WTC11 (cell line): ENCODE measurements around the gene RPS3. TPM values are rescaled to one million over a fixed set of nuclear protein-coding genes. Genes with fewer than 3 reads are reported as not detected.
"Not testable (repeated sequence)": the region's sequence is repeated elsewhere in the genome, so short reads cannot be mapped to it uniquely, and the experiment has no call there.

Source experiments
- ATAC-seq: fragments of 200-7000 bp; cut with Tn5 transposase; 2 replicates; pipeline ENCODE4 v1.10.0; 2021; ENCODE audit warnings: mild to moderate bottlenecking, moderate library complexity
- CTCF ChIA-PET: fragments of 300-600 bp; sonication (Branson Sonifier 250); formaldehyde crosslinking; loops from one replicate; lab custom pipeline; 2021; ENCODE audit warnings: antibody characterized with exemption; lab: Charles Lee
- POLR2A ChIA-PET: fragments of 350-600 bp; sonication (Branson Sonifier 250); formaldehyde crosslinking; loops from one replicate; lab custom pipeline; 2021; ENCODE audit warnings: antibody characterized with exemption; lab: Charles Lee
- DNase-seq: peaks from one replicate; pipeline ENCODE4 v3.0.0; 2021; ENCODE audit warnings: low spot score
- H3K27ac Mint-ChIP-seq: 2 replicates; pipeline ENCODE4 v1.8.0; 2021; ENCODE audit warnings: mixed read lengths
- H3K27me3 Mint-ChIP-seq: 2 replicates; pipeline ENCODE4 v1.8.0; 2021; ENCODE audit warnings: low read depth, mild to moderate bottlenecking, moderate library complexity, mixed read lengths
- H3K36me3 Mint-ChIP-seq: 2 replicates; pipeline ENCODE4 v1.8.0; 2021; ENCODE audit warnings: mixed read lengths
- H3K4me1 Mint-ChIP-seq: 2 replicates; pipeline ENCODE4 v1.8.0; 2022; ENCODE audit warnings: mixed read lengths
- H3K4me3 Mint-ChIP-seq: 2 replicates; pipeline ENCODE4 v1.8.0; 2021; ENCODE audit warnings: mild to moderate bottlenecking, moderate library complexity, mixed read lengths
- H3K9me3 Mint-ChIP-seq: 2 replicates; pipeline ENCODE4 v1.8.0; 2021; ENCODE audit warnings: mixed read lengths
- CREB1 ChIP-seq: sonication (generic); formaldehyde crosslinking; IDR thresholded peaks from 2 replicates; pipeline ENCODE4 v1.8.0; 2023; ENCODE audit warnings: mild to moderate bottlenecking, missing genetic modification reagents
- FOXP1 ChIP-seq: sonication (generic); formaldehyde crosslinking; IDR thresholded peaks from 2 replicates; pipeline ENCODE4 v1.8.0; 2022; ENCODE audit warnings: missing genetic modification reagents, mild to moderate bottlenecking, moderate library complexity, borderline replicate concordance
- HMGA2 ChIP-seq: fragments of 250-450 bp; sonication (Bioruptor Pico); IDR thresholded peaks from 2 replicates; pipeline ENCODE4 v1.4.0; 2021; ENCODE audit warnings: mild to moderate bottlenecking, moderate library complexity
- MAX ChIP-seq: sonication (generic); formaldehyde crosslinking; IDR thresholded peaks from 2 replicates; pipeline ENCODE4 v1.8.0; 2022; ENCODE audit warnings: mild to moderate bottlenecking, missing genetic modification reagents
- MYBL2 ChIP-seq: sonication (generic); formaldehyde crosslinking; IDR thresholded peaks from 2 replicates; pipeline ENCODE4 v1.8.1; 2023; ENCODE audit warnings: mild to moderate bottlenecking, moderate library complexity, missing genetic modification reagents
- NFE2L1 ChIP-seq: sonication (generic); formaldehyde crosslinking; IDR thresholded peaks from 2 replicates; pipeline ENCODE4 v1.8.1; 2023; ENCODE audit warnings: missing genetic modification reagents
- PRRX2 ChIP-seq: fragments of 250-450 bp; sonication (Bioruptor Pico); IDR thresholded peaks from 2 replicates; pipeline ENCODE4 v1.8.0; 2021; ENCODE audit warnings: mild to moderate bottlenecking
- RORB ChIP-seq: fragments of 250-450 bp; sonication (Bioruptor Pico); IDR thresholded peaks from 2 replicates; pipeline ENCODE4 v1.9.0; 2021; ENCODE audit warnings: mild to moderate bottlenecking
- TEAD1 ChIP-seq: sonication (generic); formaldehyde crosslinking; IDR thresholded peaks from 2 replicates; pipeline ENCODE4 v1.8.0; 2022; ENCODE audit warnings: mild to moderate bottlenecking, missing genetic modification reagents
- TEAD4 ChIP-seq: sonication (generic); formaldehyde crosslinking; IDR thresholded peaks from 2 replicates; pipeline ENCODE4 v1.8.0; 2022; ENCODE audit warnings: mild to moderate bottlenecking, missing genetic modification reagents
- USF2 ChIP-seq: sonication (generic); formaldehyde crosslinking; IDR thresholded peaks from 2 replicates; pipeline ENCODE4 v1.8.1; 2023; ENCODE audit warnings: mild to moderate bottlenecking, missing genetic modification reagents, moderate library complexity
- ZMAT4 ChIP-seq: fragments of 250-450 bp; sonication (Bioruptor Pico); IDR thresholded peaks from 2 replicates; pipeline ENCODE4 v1.9.0; 2021; ENCODE audit warnings: mild to moderate bottlenecking
- ZNF121 ChIP-seq: sonication (generic); formaldehyde crosslinking; IDR thresholded peaks from 2 replicates; pipeline ENCODE4 v1.8.0; 2023; ENCODE audit warnings: missing genetic modification reagents
- ZNF281 ChIP-seq: sonication (generic); formaldehyde crosslinking; IDR thresholded peaks from 2 replicates; pipeline ENCODE4 v1.8.0; 2023; ENCODE audit warnings: mild to moderate bottlenecking, missing genetic modification reagents
- ZNF317 ChIP-seq: sonication (generic); formaldehyde crosslinking; IDR thresholded peaks from 2 replicates; pipeline ENCODE4 v1.8.1; 2023; ENCODE audit warnings: low read depth, mild to moderate bottlenecking, moderate library complexity, missing genetic modification reagents, borderline replicate concordance
- ZNF416 ChIP-seq: fragments of 250-450 bp; sonication (Bioruptor Pico); IDR thresholded peaks from 2 replicates; pipeline ENCODE4 v1.9.0; 2021; ENCODE audit warnings: mild to moderate bottlenecking, inconsistent platforms
- ZNF671 ChIP-seq: fragments of 250-450 bp; sonication (Bioruptor Pico); IDR thresholded peaks from 2 replicates; pipeline ENCODE4 v1.8.0; 2021; ENCODE audit warnings: mild to moderate bottlenecking
- total RNA-seq: library from RNA; stranded (reverse); gene quantifications from 3 replicates; pipeline ENCODE4 v1.2.3, GENCODE V29; 2021

RPS3 gene
- total RNA-seq, 1 experiment from 2014 or later = 3,967 TPM

- TF ChIP-seq USF2 (CRISPR knock-in tag) (no peak), TEAD4 (no peak), PRRX2 (CRISPR knock-in tag) (no peak), HMGA2 (CRISPR knock-in tag) (no peak), ZNF281 (CRISPR knock-in tag) (no peak), MAX (no peak), ZMAT4 (no peak), ZNF671 (CRISPR knock-in tag) (no peak)
- TF ChIP-seq, all 79 proteins: peak for 0
Observed at GRCh38 chr11:75375626-75376025, 23.7 kb upstream of the RPS3 start (continued).

- no peaks in the 10 kb centered on the region for H3K36me3 Mint-ChIP-seq
- peaks cover 14% of the 10 kb centered on the region for H3K4me1 Mint-ChIP-seq
- no peak overlapping the region for H3K4me3 Mint-ChIP-seq
- peak; percentile 25 for DNase-seq
- TF ChIP-seq ZNF121 (CRISPR knock-in tag) (no peak), TEAD1 (CRISPR knock-in tag) (no peak), RORB (no peak), MYBL2 (no peak), CREB1 (no peak), NFE2L1 (CRISPR knock-in tag) (no peak), FOXP1 (CRISPR knock-in tag) (no peak), ZNF416 (CRISPR knock-in tag) (no peak)
- ChIA-PET CTCF (interaction anchor here (0.6 to 5.4 kb wide), 8 partner anchors 9 to 96 kb away, joined by 3 to 24 read pairs (median 6); no protein-coding TSS in a partner anchor), POLR2A (no interaction called here)
- H3K27ac Mint-ChIP-seq = no peak overlapping the region
- peak; percentile 79 for ATAC-seq
- no peaks in the 10 kb centered on the region for H3K27me3 Mint-ChIP-seq
- H3K9me3 Mint-ChIP-seq = no peaks in the 10 kb centered on the region
Observed at GRCh38 chr11:75376175-75376574, 23.1 kb upstream of the RPS3 start.

- POLR2A ChIA-PET, H3K27me3 Mint-ChIP-seq, ATAC-seq, H3K9me3 Mint-ChIP-seq, DNase-seq, H3K4me3 Mint-ChIP-seq, H3K36me3 Mint-ChIP-seq, H3K27ac Mint-ChIP-seq: not testable (repeated sequence)
- peaks cover 22% of the 10 kb centered on the region for H3K4me1 Mint-ChIP-seq
- CTCF ChIA-PET = interaction anchor here (5.4 kb wide), 1 partner anchor 99 kb away, joined by 24 read pairs; no protein-coding TSS in a partner anchor
Observed at GRCh38 chr11:75378776-75379175, 20.5 kb upstream of the RPS3 start.

DNA sequence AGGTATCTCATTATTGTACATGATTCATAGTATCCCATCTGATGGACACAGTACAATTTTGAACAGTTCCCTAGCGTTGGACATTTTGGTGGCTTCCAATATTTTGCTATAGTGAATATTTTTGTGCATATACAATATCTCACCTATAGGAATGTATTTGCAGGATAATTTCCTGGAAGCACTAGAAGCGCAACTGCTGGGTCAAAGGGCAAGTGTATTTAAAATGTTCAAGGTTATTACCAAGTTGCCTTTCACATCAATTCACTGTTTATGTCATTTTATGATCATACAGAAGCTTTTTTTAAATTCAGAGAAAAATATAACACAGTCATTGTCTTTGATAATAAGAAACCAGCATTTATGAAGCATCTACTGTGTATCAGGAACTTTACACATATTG lies 19.1 kb upstream of the RPS3 start:
- ChIA-PET CTCF (interaction anchor here (1.0 to 1.8 kb wide), 2 partner anchors 28 to 100 kb away, joined by 3 to 11 read pairs; no protein-coding TSS in a partner anchor), POLR2A (no interaction called here)
- Mint-ChIP-seq H3K27me3 (peaks cover 2% of the 10 kb centered on the region; the same call in 1 of the 2 replicates), H3K9me3 (no peaks in the 10 kb centered on the region), H3K27ac (no peak overlapping the region), H3K36me3 (no peaks in the 10 kb centered on the region), H3K4me3 (no peak overlapping the region), H3K4me1 (peaks cover 34% of the 10 kb centered on the region)
- no peak for ATAC-seq
- no peak for TF ChIP-seq ZNF317 (CRISPR knock-in tag)
- no peak for DNase-seq
